HG02571 (cell line): ENCODE results near the gene L3MBTL3.

Experiments used
- ATAC-seq: cut with Tn5 transposase; IDR thresholded peaks from one replicate; pipeline ENCODE4 v1.9.1; 2021; ENCODE audit warnings: mild to moderate bottlenecking, moderate library complexity; ENCODE audit not compliant: unreplicated experiment

Gene L3MBTL3

GRCh38 chr6:130018292-130018743 lies at the start of gene L3MBTL3:
TSS of gene L3MBTL3 (plus strand) at chr6:130018581. CDS start at chr6:130042700, 24,119 bp downstream.
- peak; percentile 69 for ATAC-seq

- no peak for ATAC-seq
Measured at GRCh38 chr6:129969064-129969463, 49.3 kb upstream of the L3MBTL3 start.

GRCh38 chr6:129976110-129976509 lies 42.3 kb upstream of the L3MBTL3 start:
- ATAC-seq = no peak

- no peak for ATAC-seq
Measured at GRCh38 chr6:129978148-129978916, 40.0 kb upstream of the L3MBTL3 start.

- ATAC-seq = no peak
Measured at GRCh38 chr6:129980821-129981220, 37.6 kb upstream of the L3MBTL3 start.

GRCh38 chr6:129981598-129981997 lies 36.8 kb upstream of the L3MBTL3 start:
- ATAC-seq = no peak

- ATAC-seq = no peak
Measured at GRCh38 chr6:129989396-129989795, 29.0 kb upstream of the L3MBTL3 start.

- ATAC-seq = no peak
Measured at GRCh38 chr6:129992881-129993280, 25.5 kb upstream of the L3MBTL3 start.

GRCh38 chr6:129994410-129994809 lies 24.0 kb upstream of the L3MBTL3 start:
- no peak for ATAC-seq

GRCh38 chr6:129996387-129996786 lies 22.0 kb upstream of the L3MBTL3 start:
- ATAC-seq = no peak

GRCh38 chr6:130000526-130001421 lies 17.6 kb upstream of the L3MBTL3 start:
- ATAC-seq = no peak

GRCh38 chr6:130008236-130008873 lies 10.0 kb upstream of the L3MBTL3 start:
- no peak for ATAC-seq

- ATAC-seq = no peak
Measured at GRCh38 chr6:130009146-130009545, 9.2 kb upstream of the L3MBTL3 start.

- no peak for ATAC-seq
Measured at GRCh38 chr6:130010387-130010786, 8.0 kb upstream of the L3MBTL3 start.

GRCh38 chr6:130012728-130013127 lies 5.7 kb upstream of the L3MBTL3 start:
- no peak for ATAC-seq

GRCh38 chr6:130018744-130019325 lies 454 bp downstream of the L3MBTL3 start:
- peak; percentile 29 for ATAC-seq

- ATAC-seq = peak; percentile 17
Measured at GRCh38 chr6:130019326-130020072, 1.1 kb downstream of the L3MBTL3 start.

- ATAC-seq = no peak
Measured at GRCh38 chr6:130020073-130020906, 1.9 kb downstream of the L3MBTL3 start.

- peak; percentile 66 for ATAC-seq
Measured at GRCh38 chr6:130020907-130021629, 2.7 kb downstream of the L3MBTL3 start.
